NCI-H82 treated with DMSO at 0.1 percent for 48 hours (cell line): Measurements from ENCODE around the gene COX5B.
"Not testable (repeated sequence)": the region's sequence is repeated elsewhere in the genome, so short reads cannot be mapped to it uniquely, and the experiment has no call there.

ENCODE experiments used
- DNase-seq: peaks from one replicate; lab custom pipeline; 2025; ENCODE audit not compliant: unreplicated experiment; lab: John Stamatoyannopoulos, UW

The COX5B gene

GRCh38 chr2:97645695-97646629, at the start of gene COX5B:
TSS of gene COX5B (plus strand) at chr2:97646062. CDS start at chr2:97646087, 25 bp downstream.
- DNase-seq: peak; percentile 97

GRCh38 chr2:97596180-97596579, 49.7 kb upstream of the COX5B start:
- DNase-seq: not testable (repeated sequence)

- not testable (repeated sequence) for DNase-seq
Observed at GRCh38 chr2:97601537-97601936, 44.3 kb upstream of the COX5B start.

GRCh38 chr2:97605109-97605508, 40.8 kb upstream of the COX5B start:
- DNase-seq: not testable (repeated sequence)

GRCh38 chr2:97605524-97606339, 40.1 kb upstream of the COX5B start:
- DNase-seq: not testable (repeated sequence)

GRCh38 chr2:97608745-97609144, 37.1 kb upstream of the COX5B start:
- not testable (repeated sequence) for DNase-seq

GRCh38 chr2:97611895-97612294, 34.0 kb upstream of the COX5B start:
- DNase-seq: not testable (repeated sequence)

GRCh38 chr2:97615746-97616145, 30.1 kb upstream of the COX5B start:
- DNase-seq: not testable (repeated sequence)

- no peak for DNase-seq
Observed at GRCh38 chr2:97617911-97618310, 28.0 kb upstream of the COX5B start.

GRCh38 chr2:97618939-97619827, 26.7 kb upstream of the COX5B start:
- not testable (repeated sequence) for DNase-seq

- DNase-seq: not testable (repeated sequence)
Observed at GRCh38 chr2:97620492-97620891, 25.4 kb upstream of the COX5B start.

- DNase-seq: not testable (repeated sequence)
Observed at GRCh38 chr2:97622976-97623375, 22.9 kb upstream of the COX5B start.

- not testable (repeated sequence) for DNase-seq
Observed at GRCh38 chr2:97625354-97626048, 20.4 kb upstream of the COX5B start.

GRCh38 chr2:97626049-97626430, 19.8 kb upstream of the COX5B start:
- not testable (repeated sequence) for DNase-seq

- no peak for DNase-seq
Observed at GRCh38 chr2:97644023-97644717, 1.7 kb upstream of the COX5B start.

GRCh38 chr2:97645112-97645694, 659 bp upstream of the COX5B start:
- DNase-seq: no peak

- no peak for DNase-seq
Observed at GRCh38 chr2:97646977-97647376, 1.1 kb downstream of the COX5B start.

- no peak for DNase-seq
Observed at GRCh38 chr2:97651114-97651513, 5.3 kb downstream of the COX5B start.

- no peak for DNase-seq
Observed at GRCh38 chr2:97653473-97653872, 7.6 kb downstream of the COX5B start.
